ENCODE data around the gene RPL38.

The RPL38 gene

GRCh38 chr17:74198694-74199093 lies 4.8 kb upstream of the RPL38 start:
- H3K27ac ChIP-seq (ENCODE audit: low read length) = no peak overlapping the region
- H3K9ac ChIP-seq (ENCODE audit: low read length in 2 of 2) = no peak overlapping the region
- peaks cover 33 to 48% of the 10 kb centered on the region in 2 donors for H3K27me3 ChIP-seq (ENCODE audit: control insufficient read depth in 1 of 2, insufficient read depth in 2 of 2, low read length in 2 of 2)
- no peaks in the 10 kb centered on the region for H3K9me3 ChIP-seq (ENCODE audit: control insufficient read depth in 2 of 2, low read length in 2 of 2)
- H3K36me3 ChIP-seq (ENCODE audit: control insufficient read depth in 2 of 2, insufficient read depth in 2 of 2, low read length in 2 of 2) = no peaks in the 10 kb centered on the region
- H3K4me3 ChIP-seq (ENCODE audit: low read length in 2 of 2) = no peak overlapping the region
- H3K4me1 ChIP-seq (ENCODE audit: control insufficient read depth, insufficient read depth, low read length) = peaks cover 10% of the 10 kb centered on the region

GRCh38 chr17:74199306-74200092 lies 4.0 kb upstream of the RPL38 start:
- H3K27me3 ChIP-seq (ENCODE audit: control insufficient read depth in 1 of 2, insufficient read depth in 2 of 2, low read length in 2 of 2) = peaks cover 33 to 48% of the 10 kb centered on the region in 2 donors
- H3K36me3 ChIP-seq (ENCODE audit: control insufficient read depth in 2 of 2, insufficient read depth in 2 of 2, low read length in 2 of 2) = no peaks in the 10 kb centered on the region
- peak overlapping the region in 1 of 2 donors; percentile 36 for H3K9ac ChIP-seq (ENCODE audit: low read length in 2 of 2)
- peaks cover 16% of the 10 kb centered on the region for H3K4me1 ChIP-seq (ENCODE audit: control insufficient read depth, insufficient read depth, low read length)
- no peak overlapping the region for H3K27ac ChIP-seq (ENCODE audit: low read length)
- H3K4me3 ChIP-seq (ENCODE audit: low read length in 2 of 2) = peak overlapping the region in 1 of 2 donors; percentile 44
- H3K9me3 ChIP-seq (ENCODE audit: control insufficient read depth in 2 of 2, low read length in 2 of 2) = no peaks in the 10 kb centered on the region

GRCh38 chr17:74200112-74200511 lies 3.4 kb upstream of the RPL38 start:
- H3K4me3 ChIP-seq (ENCODE audit: low read length in 2 of 2) = no peak overlapping the region
- peaks cover 30 to 44% of the 10 kb centered on the region in 2 donors for H3K27me3 ChIP-seq (ENCODE audit: control insufficient read depth in 1 of 2, insufficient read depth in 2 of 2, low read length in 2 of 2)
- peaks cover 22% of the 10 kb centered on the region for H3K4me1 ChIP-seq (ENCODE audit: control insufficient read depth, insufficient read depth, low read length)
- no peak overlapping the region for H3K9ac ChIP-seq (ENCODE audit: low read length in 2 of 2)
- no peaks in the 10 kb centered on the region for H3K9me3 ChIP-seq (ENCODE audit: control insufficient read depth in 2 of 2, low read length in 2 of 2)
- H3K36me3 ChIP-seq (ENCODE audit: control insufficient read depth in 2 of 2, insufficient read depth in 2 of 2, low read length in 2 of 2) = peaks cover 1 to 4% of the 10 kb centered on the region in 2 donors
- no peak overlapping the region for H3K27ac ChIP-seq (ENCODE audit: low read length)

- Histone ChIP-seq H3K9ac (ENCODE audit: low read length in 2 of 2) (no peak overlapping the region), H3K36me3 (ENCODE audit: control insufficient read depth in 2 of 2, insufficient read depth in 2 of 2, low read length in 2 of 2) (peaks cover 7 to 9% of the 10 kb centered on the region in 2 donors), H3K9me3 (ENCODE audit: control insufficient read depth in 2 of 2, low read length in 2 of 2) (no peaks in the 10 kb centered on the region), H3K4me1 (ENCODE audit: control insufficient read depth, insufficient read depth, low read length) (peaks cover 31% of the 10 kb centered on the region), H3K27ac (ENCODE audit: low read length) (no peak overlapping the region), H3K4me3 (ENCODE audit: low read length in 2 of 2) (no peak overlapping the region), H3K27me3 (ENCODE audit: control insufficient read depth in 1 of 2, insufficient read depth in 2 of 2, low read length in 2 of 2) (peaks cover 21 to 36% of the 10 kb centered on the region in 2 donors)
These were observed 2.2 kb upstream of the RPL38 start for GRCh38 chr17:74201250-74201649.

GRCh38 chr17:74201948-74202347 lies 1.5 kb upstream of the RPL38 start:
- Histone ChIP-seq H3K27ac (ENCODE audit: low read length) (no peak overlapping the region), H3K4me3 (ENCODE audit: low read length in 2 of 2) (no peak overlapping the region), H3K4me1 (ENCODE audit: control insufficient read depth, insufficient read depth, low read length) (peaks cover 33% of the 10 kb centered on the region), H3K36me3 (ENCODE audit: control insufficient read depth in 2 of 2, insufficient read depth in 2 of 2, low read length in 2 of 2) (peaks cover 9 to 10% of the 10 kb centered on the region in 2 donors), H3K27me3 (ENCODE audit: control insufficient read depth in 1 of 2, insufficient read depth in 2 of 2, low read length in 2 of 2) (peaks cover 17 to 31% of the 10 kb centered on the region in 2 donors), H3K9ac (ENCODE audit: low read length in 2 of 2) (no peak overlapping the region), H3K9me3 (ENCODE audit: control insufficient read depth in 2 of 2, low read length in 2 of 2) (no peaks in the 10 kb centered on the region)

GRCh38 chr17:74202938-74203337 lies 540 bp upstream of the RPL38 start:
- no peak overlapping the region for H3K9ac ChIP-seq (ENCODE audit: low read length in 2 of 2)
- H3K4me1 ChIP-seq (ENCODE audit: control insufficient read depth, insufficient read depth, low read length) = peaks cover 33% of the 10 kb centered on the region
- H3K27me3 ChIP-seq (ENCODE audit: control insufficient read depth in 1 of 2, insufficient read depth in 2 of 2, low read length in 2 of 2) = peaks cover 10 to 24% of the 10 kb centered on the region in 2 donors
- H3K9me3 ChIP-seq (ENCODE audit: control insufficient read depth in 2 of 2, low read length in 2 of 2) = no peaks in the 10 kb centered on the region
- no peak overlapping the region for H3K27ac ChIP-seq (ENCODE audit: low read length)
- H3K4me3 ChIP-seq (ENCODE audit: low read length in 2 of 2) = peak overlapping the region; percentile 95 to 97
- peaks cover 10 to 15% of the 10 kb centered on the region in 2 donors for H3K36me3 ChIP-seq (ENCODE audit: control insufficient read depth in 2 of 2, insufficient read depth in 2 of 2, low read length in 2 of 2)

GRCh38 chr17:74204474-74204873 lies 996 bp downstream of the RPL38 start:
- Histone ChIP-seq H3K9me3 (ENCODE audit: control insufficient read depth in 2 of 2, low read length in 2 of 2) (no peaks in the 10 kb centered on the region), H3K27me3 (ENCODE audit: control insufficient read depth in 1 of 2, insufficient read depth in 2 of 2, low read length in 2 of 2) (peaks cover 10 to 20% of the 10 kb centered on the region in 2 donors), H3K27ac (ENCODE audit: low read length) (peak overlapping the region; percentile 76), H3K4me1 (ENCODE audit: control insufficient read depth, insufficient read depth, low read length) (peaks cover 32% of the 10 kb centered on the region), H3K4me3 (ENCODE audit: low read length in 2 of 2) (peak overlapping the region; percentile 95 to 97), H3K36me3 (ENCODE audit: control insufficient read depth in 2 of 2, insufficient read depth in 2 of 2, low read length in 2 of 2) (peaks cover 21 to 28% of the 10 kb centered on the region in 2 donors), H3K9ac (ENCODE audit: low read length in 2 of 2) (peak overlapping the region; percentile 93 to 97)

DNA sequence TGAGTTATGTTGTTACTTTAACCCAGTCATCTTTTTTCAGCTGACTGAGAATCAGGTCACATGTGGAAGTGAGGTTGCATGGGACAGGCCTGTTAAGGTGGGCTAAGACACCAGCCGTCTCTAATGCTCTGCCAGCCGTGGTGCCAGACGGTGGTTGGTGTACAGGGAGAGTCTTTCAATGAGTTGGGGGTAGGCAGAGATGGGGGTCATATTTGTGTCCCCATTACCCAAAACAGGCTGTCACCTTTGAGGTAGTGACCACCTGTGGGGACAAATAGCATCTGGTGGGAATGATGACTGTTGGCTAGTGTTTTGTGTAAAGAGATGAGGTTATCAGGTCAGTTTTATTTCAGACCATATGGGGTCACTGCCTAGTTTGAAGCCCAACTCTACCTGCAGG lies 1.8 kb downstream of the RPL38 start:
- H3K36me3 ChIP-seq (ENCODE audit: control insufficient read depth in 2 of 2, insufficient read depth in 2 of 2, low read length in 2 of 2) = peaks cover 25 to 31% of the 10 kb centered on the region in 2 donors
- H3K9me3 ChIP-seq (ENCODE audit: control insufficient read depth in 2 of 2, low read length in 2 of 2) = no peaks in the 10 kb centered on the region
- H3K4me3 ChIP-seq (ENCODE audit: low read length in 2 of 2) = peak overlapping the region in 1 of 2 donors; percentile 0
- H3K27me3 ChIP-seq (ENCODE audit: control insufficient read depth in 1 of 2, insufficient read depth in 2 of 2, low read length in 2 of 2) = peaks cover 3 to 15% of the 10 kb centered on the region in 2 donors
- peaks cover 30% of the 10 kb centered on the region for H3K4me1 ChIP-seq (ENCODE audit: control insufficient read depth, insufficient read depth, low read length)
- no peak overlapping the region for H3K27ac ChIP-seq (ENCODE audit: low read length)
- peak overlapping the region in 1 of 2 donors; percentile 40 for H3K9ac ChIP-seq (ENCODE audit: low read length in 2 of 2)

- H3K9me3 ChIP-seq (ENCODE audit: control insufficient read depth in 2 of 2, low read length in 2 of 2) = no peaks in the 10 kb centered on the region
These were observed 2.9 kb downstream of the RPL38 start for GRCh38 chr17:74206332-74206818.

DNA sequence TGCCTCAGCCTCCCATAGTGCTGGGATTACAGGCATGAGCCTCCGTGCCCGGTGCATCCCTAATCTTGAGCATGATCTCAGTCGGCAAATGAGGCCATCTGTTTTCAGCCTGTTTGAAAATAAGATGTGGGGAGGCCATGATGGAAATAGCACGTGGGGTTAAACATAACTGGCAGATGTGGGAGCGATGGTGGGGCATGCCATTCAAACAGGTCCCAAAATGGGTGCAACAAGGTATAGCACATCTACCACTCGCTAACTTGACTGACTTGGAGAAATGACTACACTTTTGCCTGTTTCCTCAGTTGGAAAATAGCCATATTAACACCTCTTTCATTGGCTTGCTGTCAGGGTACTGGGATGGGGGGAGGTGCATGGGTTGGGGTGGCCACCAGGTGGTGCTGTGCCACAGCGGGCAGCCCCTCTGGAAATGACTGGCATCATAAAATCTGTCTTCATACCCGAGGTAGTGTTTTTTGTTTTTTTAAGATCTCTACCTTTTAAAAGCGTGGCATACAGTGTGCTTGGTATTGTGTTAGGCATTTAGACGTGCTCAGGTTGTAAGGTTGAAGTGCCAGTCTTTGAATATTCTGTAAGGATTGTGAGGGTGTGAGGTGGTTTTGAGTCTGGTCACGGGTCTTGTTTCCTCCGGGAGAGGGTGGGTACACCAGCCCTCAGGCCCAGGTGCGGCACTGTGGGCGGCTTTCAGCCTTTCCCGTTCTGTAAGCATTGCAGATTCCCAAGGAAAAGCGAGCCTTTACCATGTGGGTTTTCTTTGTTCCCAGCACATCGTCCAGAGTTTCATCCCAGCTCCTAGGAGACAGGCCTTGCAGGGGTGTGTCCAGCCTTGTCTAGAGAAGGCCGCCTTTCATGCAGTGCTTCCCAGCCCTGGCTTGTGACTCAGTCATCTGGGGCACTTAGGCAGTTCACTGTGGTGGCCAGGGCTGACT lies 7.0 kb downstream of the RPL38 start:
- Histone ChIP-seq H3K4me3 (ENCODE audit: low read length in 2 of 2) (no peak overlapping the region), H3K9ac (ENCODE audit: low read length in 2 of 2) (no peak overlapping the region), H3K36me3 (ENCODE audit: control insufficient read depth in 2 of 2, insufficient read depth in 2 of 2, low read length in 2 of 2) (peaks cover 17 to 26% of the 10 kb centered on the region in 2 donors), H3K4me1 (ENCODE audit: control insufficient read depth, insufficient read depth, low read length) (peaks cover 41% of the 10 kb centered on the region), H3K9me3 (ENCODE audit: control insufficient read depth in 2 of 2, low read length in 2 of 2) (no peaks in the 10 kb centered on the region), H3K27ac (ENCODE audit: low read length) (no peak overlapping the region), H3K27me3 (ENCODE audit: control insufficient read depth in 1 of 2, insufficient read depth in 2 of 2, low read length in 2 of 2) (no peaks in the 10 kb centered on the region)

More at GRCh38 chr17:74206332-74206818, 2.9 kb downstream of the RPL38 start:
- Histone ChIP-seq H3K4me3 (ENCODE audit: low read length in 2 of 2) (no peak overlapping the region), H3K27ac (ENCODE audit: low read length) (no peak overlapping the region), H3K36me3 (ENCODE audit: control insufficient read depth in 2 of 2, insufficient read depth in 2 of 2, low read length in 2 of 2) (peaks cover 25 to 31% of the 10 kb centered on the region in 2 donors), H3K27me3 (ENCODE audit: control insufficient read depth in 1 of 2, insufficient read depth in 2 of 2, low read length in 2 of 2) (peaks cover 2 to 5% of the 10 kb centered on the region in 2 donors), H3K4me1 (ENCODE audit: control insufficient read depth, insufficient read depth, low read length) (peaks cover 41% of the 10 kb centered on the region), H3K9ac (ENCODE audit: low read length in 2 of 2) (no peak overlapping the region)
